ENCODE measurements around the gene JAML. TPM values are rescaled to one million over a fixed set of nuclear protein-coding genes. Genes with fewer than 3 reads are reported as not detected.

JAML gene
- total and polyA plus RNA-seq, 2 of the 8 experiments (the other 6 are each of a cell fraction or from before 2014, with no cell fraction given) = 0.12 to 0.58 TPM

GRCh38 chr11:118252688-118253087 is 27.9 kb upstream of the JAML start (continued):
- no peak for TF ChIP-seq CHD7 (IDR thresholded peaks at IDR 0.05; ENCODE audit: insufficient replicate concordance, low read length)
- TF ChIP-seq RXRA (IDR thresholded peaks at IDR 0.05; ENCODE audit: insufficient read depth, low read depth, low read length) = no peak
- no peak for TF ChIP-seq SUZ12 (IDR thresholded peaks at IDR 0.05; ENCODE audit: low read length)
- no peak for TF ChIP-seq NRF1 (IDR thresholded peaks at IDR 0.05; ENCODE audit: low read depth, low read length)
- TF ChIP-seq E2F6 (IDR thresholded peaks at IDR 0.05) = no peak
- no peak for TF ChIP-seq ATF3 (IDR thresholded peaks at IDR 0.05; ENCODE audit: insufficient read depth, low read depth, low read length)
- TF ChIP-seq POU5F1 (IDR thresholded peaks at IDR 0.05; ENCODE audit: low read depth, low read length) = no peak
- TF ChIP-seq SP2 (IDR thresholded peaks at IDR 0.05; ENCODE audit: low read length) = no peak

All from H1 (cell line).